ENCODE results near the gene USP25.

The USP25 gene

GRCh38 chr21:15701830-15702229, 28.0 kb upstream of the USP25 start:
- no peak for DNase-seq (ENCODE audit: low spot score)
- Histone ChIP-seq H3K36me3 (ENCODE audit: low read depth) (no peaks in the 10 kb centered on the region), H3K9me3 (ENCODE audit: severe bottlenecking) (no peaks in the 10 kb centered on the region), H3K27me3 (ENCODE audit: insufficient read depth, poor library complexity, severe bottlenecking) (no peaks in the 10 kb centered on the region), H3K4me3 (ENCODE audit: severe bottlenecking) (no peak overlapping the region), H3K4me1 (ENCODE audit: insufficient read depth, poor library complexity, severe bottlenecking) (peaks cover 7% of the 10 kb centered on the region), H3K27ac (ENCODE audit: poor library complexity, severe bottlenecking) (no peak overlapping the region)
- TF ChIP-seq CTCF (IDR thresholded peaks at IDR 0.05; ENCODE audit: poor library complexity, severe bottlenecking) = no peak
- ATAC-seq (ENCODE audit: low read depth) = no peak

DNA sequence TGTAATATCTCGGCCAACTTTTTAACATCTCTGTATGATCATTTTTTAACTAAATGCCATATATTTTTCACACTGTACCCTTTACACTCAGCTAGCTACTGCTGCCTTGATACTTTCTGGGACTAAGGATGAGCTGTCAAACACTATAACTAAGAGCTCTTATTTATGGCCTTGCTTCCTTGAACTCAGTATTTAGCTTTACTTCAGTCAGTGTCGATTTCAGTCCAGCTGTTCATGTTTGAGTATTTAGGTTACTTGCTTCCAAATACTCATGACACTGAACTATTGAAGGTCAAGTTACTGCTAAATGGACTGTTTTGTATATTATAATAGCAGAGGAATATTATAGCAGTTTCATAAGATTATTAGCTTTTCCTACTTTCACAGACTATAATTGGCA, 25.9 kb upstream of the USP25 start:
- Histone ChIP-seq H3K27me3 (ENCODE audit: insufficient read depth, poor library complexity, severe bottlenecking) (no peaks in the 10 kb centered on the region), H3K4me1 (ENCODE audit: insufficient read depth, poor library complexity, severe bottlenecking) (peaks cover 14% of the 10 kb centered on the region), H3K9me3 (ENCODE audit: severe bottlenecking) (no peaks in the 10 kb centered on the region), H3K4me3 (ENCODE audit: severe bottlenecking) (no peak overlapping the region), H3K27ac (ENCODE audit: poor library complexity, severe bottlenecking) (no peak overlapping the region), H3K36me3 (ENCODE audit: low read depth) (no peaks in the 10 kb centered on the region)
- DNase-seq (ENCODE audit: low spot score) (no peak), ATAC-seq (ENCODE audit: low read depth) (no peak)
- TF ChIP-seq CTCF (IDR thresholded peaks at IDR 0.05; ENCODE audit: poor library complexity, severe bottlenecking) = no peak

DNA sequence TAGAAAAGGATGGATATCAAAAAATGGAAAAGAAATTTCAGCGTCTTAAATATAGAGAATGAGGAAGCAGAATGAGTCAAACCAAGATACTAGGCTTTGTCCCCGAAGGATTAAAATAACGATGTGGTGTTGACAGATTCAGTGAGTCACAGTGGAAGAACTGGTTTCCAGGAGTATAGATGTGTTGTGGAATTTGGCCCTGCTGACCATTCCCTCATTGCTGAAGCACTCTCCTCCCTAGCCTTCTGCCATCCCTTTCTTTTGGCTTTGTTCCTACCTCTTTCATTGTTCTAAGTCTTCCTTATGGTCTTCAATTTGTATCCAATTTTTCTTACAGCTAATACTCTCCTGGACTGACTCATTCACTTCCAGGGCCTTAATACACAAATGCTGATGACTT, 23.1 kb upstream of the USP25 start:
- no peaks in the 10 kb centered on the region for H3K9me3 ChIP-seq (ENCODE audit: severe bottlenecking)
- H3K36me3 ChIP-seq (ENCODE audit: low read depth) = no peaks in the 10 kb centered on the region
- ATAC-seq (ENCODE audit: low read depth) = peak; percentile 98
- no peaks in the 10 kb centered on the region for H3K27me3 ChIP-seq (ENCODE audit: insufficient read depth, poor library complexity, severe bottlenecking)
- no peak overlapping the region for H3K4me3 ChIP-seq (ENCODE audit: severe bottlenecking)
- TF ChIP-seq CTCF (IDR thresholded peaks at IDR 0.05; ENCODE audit: poor library complexity, severe bottlenecking) = no peak
- peaks cover 14% of the 10 kb centered on the region for H3K4me1 ChIP-seq (ENCODE audit: insufficient read depth, poor library complexity, severe bottlenecking)
- H3K27ac ChIP-seq (ENCODE audit: poor library complexity, severe bottlenecking) = peak overlapping the region; percentile 53
- DNase-seq (ENCODE audit: low spot score) = peak; percentile 58

DNA sequence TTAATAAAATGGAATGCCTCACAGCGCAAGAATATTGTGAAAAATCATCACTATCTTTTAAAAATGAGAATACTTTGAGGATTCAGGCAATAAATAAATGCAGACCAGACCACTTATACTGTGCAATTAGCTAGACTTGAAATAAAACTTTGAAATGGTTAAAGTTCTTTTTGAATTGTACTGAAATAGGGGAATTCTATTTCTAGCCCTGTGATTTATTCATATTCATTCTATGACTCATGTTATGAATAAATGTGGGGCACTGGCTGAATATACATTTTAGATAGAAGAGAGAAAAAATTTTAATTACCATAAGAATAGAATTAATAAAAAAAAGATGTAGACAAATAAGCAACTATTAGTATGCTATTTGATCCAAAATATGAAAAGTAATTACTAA, 16.4 kb upstream of the USP25 start:
- H3K27me3 ChIP-seq (ENCODE audit: insufficient read depth, poor library complexity, severe bottlenecking) = no peaks in the 10 kb centered on the region
- no peak for DNase-seq (ENCODE audit: low spot score)

DNA sequence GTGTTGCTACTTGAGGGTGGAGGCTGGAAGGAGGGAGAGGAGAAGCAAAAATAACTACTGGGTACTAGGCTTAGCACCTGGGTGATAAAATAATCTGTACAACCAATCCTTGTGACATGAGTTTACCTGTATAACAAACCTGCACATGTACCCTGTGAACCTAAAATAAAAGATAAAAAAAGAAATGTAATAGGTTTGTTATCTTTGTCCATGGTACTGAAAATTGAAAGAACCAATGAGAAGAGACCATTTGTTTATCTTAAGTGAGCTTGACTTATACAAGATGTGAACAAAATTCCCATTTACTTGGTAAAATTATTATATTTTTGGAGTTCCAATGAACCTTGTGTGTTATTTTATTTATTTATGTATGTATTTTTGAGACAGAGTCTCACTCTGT, 11.1 kb upstream of the USP25 start:
- TF ChIP-seq CTCF (IDR thresholded peaks at IDR 0.05; ENCODE audit: poor library complexity, severe bottlenecking) = no peak
- no peak overlapping the region for H3K4me3 ChIP-seq (ENCODE audit: severe bottlenecking)
- ATAC-seq (ENCODE audit: low read depth) = no peak
- no peak for DNase-seq (ENCODE audit: low spot score)
- H3K4me1 ChIP-seq (ENCODE audit: insufficient read depth, poor library complexity, severe bottlenecking) = no peaks in the 10 kb centered on the region
- no peak overlapping the region for H3K27ac ChIP-seq (ENCODE audit: poor library complexity, severe bottlenecking)
- no peaks in the 10 kb centered on the region for H3K27me3 ChIP-seq (ENCODE audit: insufficient read depth, poor library complexity, severe bottlenecking)
- H3K36me3 ChIP-seq (ENCODE audit: low read depth) = no peaks in the 10 kb centered on the region
- no peaks in the 10 kb centered on the region for H3K9me3 ChIP-seq (ENCODE audit: severe bottlenecking)

More for the DNA sequence above, 16.4 kb upstream of the USP25 start:
- TF ChIP-seq CTCF (IDR thresholded peaks at IDR 0.05; ENCODE audit: poor library complexity, severe bottlenecking) = no peak
- Histone ChIP-seq H3K36me3 (ENCODE audit: low read depth) (no peaks in the 10 kb centered on the region), H3K4me3 (ENCODE audit: severe bottlenecking) (no peak overlapping the region), H3K4me1 (ENCODE audit: insufficient read depth, poor library complexity, severe bottlenecking) (peaks cover 6% of the 10 kb centered on the region), H3K27ac (ENCODE audit: poor library complexity, severe bottlenecking) (no peak overlapping the region), H3K9me3 (ENCODE audit: severe bottlenecking) (no peaks in the 10 kb centered on the region)
- no peak for ATAC-seq (ENCODE audit: low read depth)

Data from RWPE2 (cell line).